HepG2 (cell line): Measurements from ENCODE around the gene ZNF154. TPM values are rescaled to one million over a fixed set of nuclear protein-coding genes. Genes with fewer than 3 reads are reported as not detected.

ENCODE experiments used
- AGO1 ChIP-seq: fragments of 200-400 bp; formaldehyde crosslinking; IDR thresholded peaks from 2 replicates; pipeline ENCODE4 v1.6.1; 2017; ENCODE audit warnings: mild to moderate bottlenecking, low read depth, low read length, moderate library complexity; ENCODE audit not compliant: poor library complexity, severe bottlenecking
- ETS1 ChIP-seq: sonication (generic); formaldehyde crosslinking; IDR thresholded peaks from 2 replicates; pipeline ENCODE4 v1.4.0; 2020; ENCODE audit warnings: missing genetic modification reagents
- KLF12 ChIP-seq: sonication (generic); formaldehyde crosslinking; IDR thresholded peaks from 2 replicates; pipeline ENCODE4 v1.4.0; 2020; ENCODE audit warnings: missing genetic modification reagents, borderline replicate concordance
- MEIS1 ChIP-seq: sonication (generic); formaldehyde crosslinking; IDR thresholded peaks from 2 replicates; pipeline ENCODE4 v1.9.0; 2021; ENCODE audit warnings: mild to moderate bottlenecking, missing genetic modification reagents, moderate library complexity, borderline replicate concordance
- RARG ChIP-seq: sonication (generic); formaldehyde crosslinking; IDR thresholded peaks from 2 replicates; pipeline ENCODE4 v1.4.0; 2020; ENCODE audit warnings: low read depth, mild to moderate bottlenecking, missing genetic modification reagents
- RXRB ChIP-seq: IDR thresholded peaks from 2 replicates; pipeline ENCODE4 v1.6.1; 2016; ENCODE audit warnings: borderline replicate concordance, missing genetic modification reagents, missing compliant biosample characterization
- SRSF4 ChIP-seq: fragments of 200-400 bp; formaldehyde crosslinking; IDR thresholded peaks from one replicate; pipeline ENCODE4 v1.6.1; 2018; ENCODE audit warnings: mild to moderate bottlenecking, low read depth, low read length, moderate library complexity; ENCODE audit not compliant: poor library complexity, severe bottlenecking
- STAG1 ChIP-seq: sonication (generic); formaldehyde crosslinking; IDR thresholded peaks from 2 replicates; pipeline ENCODE4 v1.4.0; 2020; ENCODE audit warnings: missing genetic modification reagents
- TFE3 ChIP-seq: IDR thresholded peaks from 2 replicates; pipeline ENCODE4 v1.6.1; 2016
- THAP11 ChIP-seq: IDR thresholded peaks from 2 replicates; pipeline ENCODE4 v1.6.1; 2016; ENCODE audit warnings: missing biosample characterization, missing genetic modification reagents
- ZEB1 ChIP-seq: IDR thresholded peaks from 2 replicates; pipeline ENCODE4 v1.6.1; 2012; ENCODE audit warnings: mild to moderate bottlenecking, low read depth, inconsistent platforms; ENCODE audit not compliant: insufficient replicate concordance
- ZIK1 ChIP-seq: sonication (generic); formaldehyde crosslinking; IDR thresholded peaks from 2 replicates; pipeline ENCODE4 v1.5.0; 2020; ENCODE audit warnings: mild to moderate bottlenecking, low read depth, missing genetic modification reagents, borderline replicate concordance
- ZNF124 ChIP-seq: sonication (generic); formaldehyde crosslinking; IDR thresholded peaks from 2 replicates; pipeline ENCODE4 v1.4.0; 2020; ENCODE audit warnings: missing genetic modification reagents
- ZNF143 ChIP-seq: sonication (generic); formaldehyde crosslinking; IDR thresholded peaks from 2 replicates; pipeline ENCODE4 v1.4.0; 2020; ENCODE audit warnings: missing genetic modification reagents
- ZNF407 ChIP-seq: sonication (generic); formaldehyde crosslinking; IDR thresholded peaks from one replicate; pipeline ENCODE4 v1.5.1; 2020; ENCODE audit warnings: mild to moderate bottlenecking, missing genetic modification reagents; ENCODE audit errors: not compliant biosample characterization
- ZNF674 ChIP-seq: sonication (generic); formaldehyde crosslinking; IDR thresholded peaks from 2 replicates; pipeline ENCODE4 v1.5.0; 2020; ENCODE audit warnings: low read depth, mild to moderate bottlenecking, missing genetic modification reagents
- ZNF7 ChIP-seq: IDR thresholded peaks from 2 replicates; pipeline ENCODE4 v1.6.1; 2016; ENCODE audit warnings: missing biosample characterization, missing genetic modification reagents
- ZNF761 ChIP-seq: sonication (generic); formaldehyde crosslinking; conservative IDR thresholded peaks from 2 replicates; pipeline ENCODE4 v1.4.0; 2020; ENCODE audit warnings: mild to moderate bottlenecking, missing genetic modification reagents
- polyA plus RNA-seq, 8 experiments: library from polyadenylated mRNA; depleted of rRNA in 3 of 8; stranded (reverse) in 7 of 8; unstranded in 1 of 8; fragments of >200 nt; fragmentation: Illumina TruSeq in 4 of 8; extraction: Trizol in 4 of 8; gene quantifications; 2 replicates each; pipeline versions ENCODE4 v1.2.1 to v1.2.3, GENCODE V29; 2011 to 2016; ENCODE audit warnings: low read depth in 4 of 8, missing spikeins in 1 of 8, mixed read lengths in 1 of 8; ENCODE audit not compliant: insufficient read depth in 1 of 8
- total RNA-seq, 5 experiments: library from RNA; depleted of rRNA; stranded (reverse); fragments of >200 nt; fragmentation: Illumina TruSeq; extraction: Trizol; gene quantifications; 2 replicates each; pipeline ENCODE4 v1.2.3, GENCODE V29; 2016; ENCODE audit warnings: low read depth in 1 of 5

ZNF154 gene
- total and polyA plus RNA-seq, 2 of the 13 experiments (the other 11 are each of a cell fraction or from before 2014, with no cell fraction given) = not detected

GRCh38 chr19:57746580-57747471 lies 37.8 kb upstream of the ZNF154 start, which contains the start of gene ZNF776 (continued):
- TF ChIP-seq ZNF407 (CRISPR knock-in tag) (peak; percentile 68), STAG1 (peak; percentile 3; the same call in 1 of the 2 replicates), AGO1 (peak; percentile 64), SRSF4 (no peak), TFE3 (CRISPR knock-in tag) (no peak), ZNF761 (CRISPR knock-in tag) (no peak), ZNF124 (CRISPR knock-in tag) (no peak; the same call in 1 of the 2 replicates), ETS1 (CRISPR knock-in tag) (no peak), ZNF143 (peak; percentile 97), THAP11 (CRISPR knock-in tag) (peak; percentile 98), RXRB (CRISPR knock-in tag) (no peak; the same call in 1 of the 2 replicates), RARG (CRISPR knock-in tag) (no peak), ZNF7 (no peak), ZEB1 (no peak), KLF12 (CRISPR knock-in tag) (peak; percentile 63; the same call in 1 of the 2 replicates), ZIK1 (CRISPR knock-in tag) (no peak), MEIS1 (CRISPR knock-in tag) (no peak), ZNF674 (0 out of 2 replicates have a peak, but pooled peaks have one; percentile 74)
